GM18858 (cell line): Measurements from ENCODE around the gene HOXD10.

Experiments
- ATAC-seq: cut with Tn5 transposase; IDR thresholded peaks from one replicate; pipeline ENCODE4 v1.9.1; 2021; ENCODE audit not compliant: unreplicated experiment

HOXD10 gene

DNA sequence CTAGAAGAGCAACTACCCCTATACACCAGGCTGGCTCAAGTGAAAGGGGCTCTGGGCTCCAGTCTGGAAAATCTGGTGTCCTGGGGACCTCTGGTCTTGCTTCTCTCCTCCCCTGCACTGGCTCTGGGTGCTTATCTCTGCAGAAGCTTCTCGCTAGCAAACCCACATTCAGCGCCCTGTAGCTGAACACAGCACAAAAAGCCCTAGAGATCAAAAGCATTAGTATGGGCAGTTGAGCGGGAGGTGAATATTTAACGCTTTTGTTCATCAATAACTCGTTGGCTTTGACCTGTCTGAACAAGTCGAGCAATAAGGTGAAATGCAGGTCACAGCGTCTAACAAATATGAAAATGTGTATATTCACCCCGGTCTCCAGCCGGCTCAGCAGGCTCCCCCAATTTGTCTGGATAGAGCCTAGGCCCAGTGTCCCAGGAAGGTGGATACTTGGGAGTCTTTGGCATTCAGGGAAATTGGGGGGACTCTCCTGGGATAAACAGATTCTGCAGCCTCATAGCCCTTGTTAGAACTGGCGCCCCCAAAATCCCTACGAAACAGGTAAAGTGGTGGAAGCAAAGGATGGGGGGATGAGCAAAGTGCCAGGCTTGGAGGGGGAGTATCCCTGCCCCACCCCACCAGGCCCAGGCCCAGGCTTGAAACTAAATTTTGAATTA is 32.3 kb downstream of the HOXD10 start:
- ATAC-seq = no peak

DNA sequence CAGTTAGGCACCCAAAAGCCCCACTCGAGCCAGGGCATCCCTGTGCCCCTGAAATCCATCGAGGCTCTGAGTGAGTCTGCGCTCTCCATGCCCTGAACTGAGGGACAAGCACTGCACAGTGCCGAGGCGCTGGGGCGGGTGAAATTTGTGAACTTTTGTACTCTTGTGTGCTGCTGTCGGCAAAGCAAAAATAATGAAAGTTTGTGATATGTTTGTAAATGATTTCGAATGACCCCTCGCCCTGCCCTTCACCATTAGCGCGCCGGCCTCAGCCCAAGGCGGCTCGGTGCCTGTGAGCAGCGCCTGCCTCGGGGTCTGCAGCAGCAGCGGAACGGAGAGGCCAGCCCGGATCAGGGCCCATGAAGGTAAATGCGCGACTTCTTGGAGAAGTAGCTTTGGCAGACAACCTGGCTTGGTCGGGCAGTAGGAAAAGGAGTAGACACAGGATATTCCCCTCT is 32.9 kb downstream of the HOXD10 start:
- ATAC-seq = no peak

DNA sequence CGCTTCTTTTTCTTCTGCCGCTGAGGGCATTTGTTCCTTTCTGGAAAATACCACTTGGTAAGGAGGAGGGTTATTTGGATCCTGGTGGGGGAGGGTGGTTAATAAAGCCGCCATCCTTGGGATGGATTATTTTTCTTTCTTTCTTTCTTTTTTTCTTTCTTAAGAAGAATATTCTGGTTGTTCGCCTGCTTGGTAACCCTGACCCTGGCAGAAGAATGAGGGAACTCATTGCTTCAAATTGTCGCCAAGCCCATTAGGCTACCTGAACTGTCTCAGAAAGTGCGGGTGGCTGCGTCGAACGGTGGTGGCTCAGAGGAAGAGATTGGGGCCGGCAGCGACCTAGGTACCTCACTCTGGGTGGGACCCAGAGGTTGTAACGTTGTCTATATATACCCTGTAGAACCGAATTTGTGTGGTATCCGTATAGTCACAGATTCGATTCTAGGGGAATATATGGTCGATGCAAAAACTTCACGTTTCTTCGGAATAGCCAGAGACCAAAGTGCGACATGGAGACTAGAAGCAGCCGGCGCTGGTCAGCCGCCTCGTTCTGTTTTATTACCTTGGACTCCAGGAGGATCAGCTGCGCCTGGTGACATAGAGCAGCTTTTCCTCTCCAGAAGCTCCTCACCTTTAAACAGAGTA is 33.5 kb downstream of the HOXD10 start:
- ATAC-seq = no peak

DNA sequence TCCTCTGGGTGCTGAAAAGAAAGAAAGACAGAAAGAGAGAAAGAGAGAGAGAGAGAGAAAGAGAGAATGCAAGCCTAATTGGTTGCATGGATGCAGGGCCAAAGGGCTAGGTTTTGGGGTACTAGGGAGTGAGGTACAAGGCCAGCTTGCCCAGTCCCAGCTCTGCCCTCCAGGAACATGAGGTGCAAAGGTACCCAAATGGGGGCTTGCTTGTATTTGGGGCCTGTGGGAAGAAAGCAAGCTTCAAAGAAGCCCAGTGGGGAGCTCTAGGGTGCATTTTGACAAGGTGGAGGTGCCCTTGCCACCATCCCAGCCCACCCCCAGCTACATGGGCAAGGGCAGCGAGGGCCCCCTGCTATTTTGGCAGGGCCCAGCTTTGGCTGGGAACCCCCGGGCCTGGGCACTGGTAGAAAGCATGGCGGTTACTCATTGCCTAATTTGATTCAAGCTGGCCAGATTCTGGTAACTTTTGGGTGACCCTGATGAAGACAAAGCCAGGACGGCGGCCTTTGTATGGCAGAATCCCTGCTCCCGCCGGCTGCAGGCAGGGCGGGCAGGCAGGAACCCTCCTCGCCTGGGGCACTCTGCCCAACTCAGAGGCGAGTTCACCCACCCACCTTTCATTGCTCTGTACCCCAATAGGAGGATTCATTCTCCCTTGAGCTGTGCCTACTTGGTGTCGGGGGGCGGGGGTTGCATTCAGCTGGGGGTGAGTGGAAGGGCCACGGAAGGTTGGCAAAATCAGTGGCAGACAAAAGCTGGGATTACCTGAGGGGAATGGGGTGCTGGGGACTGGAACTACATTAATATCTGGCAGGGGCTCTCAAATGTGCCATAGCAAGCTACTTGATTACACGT is 34.2 kb downstream of the HOXD10 start:
- ATAC-seq = no peak

DNA sequence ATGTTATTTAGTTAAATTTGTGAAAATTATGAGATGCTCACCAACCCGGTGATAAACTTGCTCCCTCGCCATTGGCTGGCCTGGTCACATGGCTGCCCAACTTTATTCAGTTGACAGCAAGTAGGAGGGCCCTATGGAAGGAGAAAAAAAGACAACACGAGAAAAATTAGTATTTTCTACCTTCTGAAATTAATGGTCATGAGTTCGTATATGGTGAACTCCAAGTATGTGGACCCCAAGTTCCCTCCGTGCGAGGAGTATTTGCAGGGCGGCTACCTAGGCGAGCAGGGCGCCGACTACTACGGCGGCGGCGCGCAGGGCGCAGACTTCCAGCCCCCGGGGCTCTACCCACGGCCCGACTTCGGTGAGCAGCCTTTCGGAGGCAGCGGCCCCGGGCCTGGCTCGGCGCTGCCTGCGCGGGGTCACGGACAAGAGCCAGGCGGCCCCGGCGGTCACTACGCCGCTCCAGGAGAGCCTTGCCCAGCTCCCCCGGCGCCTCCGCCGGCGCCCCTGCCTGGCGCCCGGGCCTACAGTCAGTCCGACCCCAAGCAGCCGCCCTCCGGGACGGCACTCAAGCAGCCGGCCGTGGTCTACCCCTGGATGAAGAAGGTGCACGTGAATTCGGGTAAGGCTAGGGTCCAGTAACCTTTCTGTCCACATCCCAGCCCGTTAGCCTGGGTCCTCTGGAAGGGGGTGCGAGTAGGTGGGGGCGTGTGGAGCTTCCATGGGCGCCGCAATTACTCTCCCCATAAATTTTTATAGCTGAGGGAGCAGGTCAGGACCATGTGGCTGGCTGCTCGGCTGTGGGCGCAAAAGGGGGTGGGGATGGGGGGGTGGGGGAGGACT is 35.1 kb downstream of the HOXD10 start, which contains the start of gene HOXD4:
HOXD4 (plus strand) TSS at position 109 of the 846 bp plus-strand sequence; CDS start at position 193, 84 bp downstream.
- ATAC-seq = no peak

DNA sequence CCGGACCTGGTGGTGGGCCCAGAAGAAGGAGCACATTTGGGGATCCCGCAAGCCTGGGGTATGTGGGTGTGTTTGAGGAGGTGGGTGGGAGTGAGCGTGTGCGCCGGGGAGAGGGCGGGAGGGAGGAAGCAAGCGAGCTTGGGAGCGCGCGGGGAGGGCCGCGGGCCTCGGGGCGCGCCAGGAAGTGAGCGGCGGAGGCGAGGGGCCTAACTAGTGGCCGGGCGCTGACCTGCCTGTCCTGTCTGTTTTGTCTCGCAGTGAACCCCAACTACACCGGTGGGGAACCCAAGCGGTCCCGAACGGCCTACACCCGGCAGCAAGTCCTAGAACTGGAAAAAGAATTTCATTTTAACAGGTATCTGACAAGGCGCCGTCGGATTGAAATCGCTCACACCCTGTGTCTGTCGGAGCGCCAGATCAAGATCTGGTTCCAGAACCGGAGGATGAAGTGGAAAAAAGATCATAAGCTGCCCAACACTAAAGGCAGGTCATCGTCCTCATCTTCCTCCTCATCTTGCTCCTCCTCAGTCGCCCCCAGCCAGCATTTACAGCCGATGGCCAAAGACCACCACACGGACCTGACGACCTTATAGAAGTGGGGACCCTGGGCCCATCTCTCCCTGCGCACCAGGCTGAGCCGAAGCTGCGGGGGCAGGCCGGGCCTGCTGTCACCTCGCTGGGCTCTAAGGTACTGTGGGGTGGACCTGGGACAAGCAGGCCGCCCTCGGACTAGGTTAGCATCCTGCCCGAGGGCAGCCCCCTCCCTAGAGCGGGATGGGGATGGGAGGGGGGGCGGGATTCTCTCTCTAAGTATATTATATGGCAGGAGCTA is 36.0 kb downstream of the HOXD10 start:
- no peak for ATAC-seq

DNA sequence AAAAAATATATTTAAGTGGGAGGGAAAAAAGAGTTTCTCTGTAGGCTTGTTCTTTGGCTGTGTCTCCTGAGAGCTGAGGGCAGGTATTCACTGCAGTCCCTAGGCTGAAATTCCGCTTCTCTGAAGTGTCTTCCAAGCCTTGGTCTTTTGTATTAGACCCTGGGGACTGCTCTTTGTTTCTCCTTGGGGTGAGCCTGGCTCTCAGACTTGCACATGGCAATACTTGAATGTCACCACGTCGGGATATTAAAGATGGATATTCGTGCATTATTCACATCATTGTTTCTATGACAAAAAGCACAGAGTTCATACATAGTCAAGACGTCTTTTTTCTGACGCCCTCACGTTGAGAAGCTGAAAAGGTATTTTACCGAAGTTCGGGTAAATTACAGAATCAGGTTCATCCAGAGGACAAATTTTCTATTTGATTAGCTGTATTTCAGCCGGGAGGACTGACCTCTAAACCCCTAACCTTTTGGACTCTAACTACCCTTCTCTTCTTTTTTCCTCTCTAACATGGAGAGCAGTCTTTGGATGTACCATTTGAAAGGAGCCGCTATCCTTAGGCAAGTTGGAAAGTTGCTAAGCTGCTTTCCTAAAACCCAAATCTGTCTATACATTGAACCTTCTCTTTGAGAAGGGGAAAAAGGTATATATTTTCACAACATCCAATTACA is 38.1 kb downstream of the HOXD10 start:
- ATAC-seq = no peak

DNA sequence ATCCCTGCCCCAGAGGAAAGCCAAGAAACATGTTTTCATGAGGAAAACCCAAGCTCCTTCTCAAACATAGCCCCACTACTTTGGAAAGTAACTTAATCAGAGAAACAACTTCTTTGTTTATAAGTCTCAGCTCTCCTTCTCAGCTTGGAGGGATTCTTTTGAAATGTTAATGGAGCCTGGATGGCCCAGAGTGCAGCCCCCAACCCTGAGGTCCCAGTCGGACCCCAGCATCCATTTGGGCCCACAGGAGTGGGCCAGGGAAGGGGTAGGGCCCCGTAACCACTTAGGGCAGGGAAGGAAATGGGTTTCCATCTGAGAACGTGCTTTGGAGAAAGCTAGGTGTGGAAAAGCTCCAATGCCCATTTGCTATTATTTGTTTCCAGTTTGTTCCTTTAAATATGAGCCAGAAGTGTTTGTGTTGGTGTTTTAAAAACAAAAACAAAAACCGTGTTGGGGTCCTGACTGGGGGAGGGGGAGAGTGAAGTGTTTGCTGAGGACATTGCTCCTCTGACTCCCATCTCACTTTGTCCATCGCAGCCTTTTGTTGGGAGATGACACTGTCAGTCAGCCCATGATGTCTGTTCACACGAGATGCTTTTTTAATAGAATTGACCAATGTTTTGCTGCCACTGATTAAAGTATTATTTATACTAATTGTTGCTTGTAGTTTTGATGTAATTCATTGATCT is 38.9 kb downstream of the HOXD10 start:
- no peak for ATAC-seq

DNA sequence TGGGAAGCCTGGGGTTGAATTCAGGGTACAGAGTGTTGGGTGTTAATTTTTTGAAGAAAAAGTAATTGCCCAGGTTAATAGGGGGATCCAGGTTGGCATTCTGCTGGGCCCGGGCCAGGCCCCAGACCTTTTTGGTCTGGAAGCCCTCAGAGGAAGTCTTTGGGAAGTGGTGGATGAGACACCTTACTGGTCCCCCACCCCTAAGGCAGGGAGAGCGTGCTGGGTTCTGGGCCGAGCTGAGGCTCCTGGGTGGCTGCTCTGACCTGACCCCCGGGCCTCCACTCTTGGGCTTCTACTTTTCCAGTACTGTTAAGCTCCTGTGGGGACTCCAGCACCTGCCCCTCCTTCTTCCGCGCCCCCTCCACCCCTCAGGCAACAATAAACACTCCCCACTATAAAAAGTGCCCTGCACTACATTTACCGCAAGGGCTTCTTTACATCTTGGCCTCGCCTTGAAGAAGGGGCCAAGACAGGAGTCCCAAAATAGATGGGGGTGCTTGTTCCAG is 39.8 kb downstream of the HOXD10 start:
- ATAC-seq = no peak

DNA sequence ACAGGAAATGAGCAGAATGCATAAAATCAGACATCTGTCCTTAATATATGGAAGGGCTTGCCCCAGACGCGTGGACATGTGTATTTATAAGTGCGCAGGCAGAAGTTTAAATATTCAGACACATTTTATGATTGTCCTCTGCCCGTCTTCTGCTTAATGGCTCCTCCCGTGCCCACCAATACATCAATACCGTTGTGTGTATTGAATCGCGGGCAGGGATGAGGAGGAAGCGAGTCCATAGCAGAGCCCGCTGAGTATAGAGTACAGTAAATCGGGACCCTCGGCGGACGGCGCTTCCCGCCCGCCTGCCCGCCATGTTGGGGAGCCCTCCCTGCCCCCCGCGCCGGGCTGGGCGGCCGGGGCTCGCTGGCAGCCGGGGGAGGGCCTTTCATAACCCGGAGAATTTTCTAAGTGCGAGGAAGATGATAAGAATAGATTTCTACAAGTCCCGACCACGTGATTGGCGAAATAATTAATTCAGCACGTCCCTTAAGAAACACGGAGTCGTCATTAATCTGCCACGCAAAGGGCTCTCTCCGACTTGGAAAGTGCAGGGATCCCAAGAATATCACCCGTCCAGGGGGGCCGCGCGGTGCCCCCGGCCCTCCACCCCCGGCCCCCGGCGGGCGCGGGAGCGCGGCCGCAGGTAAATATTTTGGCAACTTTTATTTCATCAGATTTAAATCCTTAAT is 40.4 kb downstream of the HOXD10 start, which contains the start of gene HOXD3:
HOXD3 (plus strand) TSS at position 501 of the 692 bp plus-strand sequence. CDS start 11,808 bp downstream, outside the sequence.
- ATAC-seq = no peak

DNA sequence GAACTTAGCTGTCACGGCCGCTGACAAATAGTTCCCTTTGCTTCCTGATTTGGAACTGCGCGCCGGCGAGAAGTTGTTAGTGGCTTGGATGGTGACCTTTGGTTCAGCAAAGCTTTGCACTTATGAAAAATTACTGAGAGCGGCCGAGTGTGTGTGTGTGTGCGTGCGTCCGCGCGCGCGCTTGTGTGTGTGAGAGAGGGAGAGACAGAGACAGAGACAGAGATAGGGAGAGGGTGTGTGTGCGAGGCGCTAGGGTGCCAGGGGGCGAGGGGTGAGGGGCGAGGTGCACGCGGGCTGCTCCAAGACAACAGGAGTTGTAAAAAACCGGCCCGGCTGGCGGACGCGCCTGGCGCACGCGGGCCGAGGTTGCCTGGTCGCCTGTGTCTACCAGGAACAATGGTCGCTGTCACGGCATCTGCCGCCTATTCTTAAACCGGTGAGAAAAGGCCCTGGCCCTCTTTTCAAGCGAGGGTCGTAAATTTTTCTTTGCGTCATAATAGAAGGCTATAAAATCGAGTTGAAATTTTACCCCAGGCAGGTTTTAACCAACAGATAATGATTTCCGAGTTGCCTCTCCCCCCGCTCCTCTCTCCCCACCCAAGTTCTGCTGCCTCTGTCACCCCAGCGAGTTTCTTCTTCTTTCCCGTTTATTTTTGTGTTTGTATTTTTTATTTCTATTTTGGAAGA is 41.1 kb downstream of the HOXD10 start:
- ATAC-seq = no peak

DNA sequence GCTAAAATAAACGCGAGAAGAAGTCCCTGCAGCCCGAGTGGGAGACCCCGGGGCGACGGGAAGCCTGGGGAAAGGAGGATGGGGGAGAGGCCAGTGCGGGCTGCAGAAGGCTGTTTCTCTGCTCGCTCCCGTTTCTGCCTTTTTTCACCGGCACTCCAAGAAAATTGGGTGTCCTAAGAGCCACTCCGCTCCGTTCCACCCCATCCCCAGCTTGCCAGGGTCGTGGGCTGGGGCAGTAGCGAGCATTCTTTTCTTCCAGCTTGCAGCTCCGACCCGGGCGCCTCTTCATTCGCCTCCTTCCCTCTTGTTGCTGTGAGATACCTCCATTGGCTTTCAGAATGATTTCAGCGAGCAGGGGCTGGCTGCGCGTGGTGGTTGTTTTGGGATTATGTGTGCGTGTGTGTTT is 41.6 kb downstream of the HOXD10 start:
- ATAC-seq = no peak

DNA sequence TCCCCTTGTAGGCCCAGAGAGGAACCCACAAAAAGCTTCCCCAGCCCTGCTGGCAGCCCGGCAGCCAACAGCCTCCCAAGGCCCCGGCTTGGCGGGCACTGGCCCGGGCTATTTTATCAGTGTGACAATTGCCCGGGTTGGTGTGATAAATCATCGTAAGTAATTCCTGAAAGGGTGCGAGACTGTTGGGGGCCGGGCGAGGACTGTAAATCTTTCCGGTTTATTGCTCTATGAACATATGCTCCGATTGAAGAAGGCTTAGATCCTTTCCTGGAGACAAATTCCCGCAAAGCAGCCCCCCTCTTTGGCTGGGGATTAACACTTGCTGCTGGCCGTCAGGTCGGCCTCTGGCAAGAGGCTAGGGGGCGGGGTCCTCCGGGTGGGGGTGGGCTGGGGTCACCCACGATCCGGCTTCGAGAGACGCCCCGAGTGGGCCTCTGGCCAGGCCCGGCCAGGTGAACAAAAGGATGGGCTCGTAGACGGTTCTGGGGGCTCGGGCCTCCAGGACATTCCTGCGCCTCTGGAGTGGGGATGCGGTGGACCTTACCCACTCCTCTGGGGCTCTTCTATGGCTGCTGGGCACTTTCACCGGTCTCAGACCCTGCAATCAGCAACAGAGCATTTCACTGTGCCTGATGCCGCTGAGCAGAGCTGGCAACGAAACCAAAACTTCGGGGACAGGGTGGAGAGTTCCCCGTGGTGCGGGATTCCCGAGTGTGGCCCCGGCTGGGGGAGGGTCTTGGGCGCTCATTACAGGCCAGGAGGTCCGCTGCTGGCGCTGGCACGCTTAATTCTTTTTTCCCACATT is 42.5 kb downstream of the HOXD10 start:
- ATAC-seq = no peak

DNA sequence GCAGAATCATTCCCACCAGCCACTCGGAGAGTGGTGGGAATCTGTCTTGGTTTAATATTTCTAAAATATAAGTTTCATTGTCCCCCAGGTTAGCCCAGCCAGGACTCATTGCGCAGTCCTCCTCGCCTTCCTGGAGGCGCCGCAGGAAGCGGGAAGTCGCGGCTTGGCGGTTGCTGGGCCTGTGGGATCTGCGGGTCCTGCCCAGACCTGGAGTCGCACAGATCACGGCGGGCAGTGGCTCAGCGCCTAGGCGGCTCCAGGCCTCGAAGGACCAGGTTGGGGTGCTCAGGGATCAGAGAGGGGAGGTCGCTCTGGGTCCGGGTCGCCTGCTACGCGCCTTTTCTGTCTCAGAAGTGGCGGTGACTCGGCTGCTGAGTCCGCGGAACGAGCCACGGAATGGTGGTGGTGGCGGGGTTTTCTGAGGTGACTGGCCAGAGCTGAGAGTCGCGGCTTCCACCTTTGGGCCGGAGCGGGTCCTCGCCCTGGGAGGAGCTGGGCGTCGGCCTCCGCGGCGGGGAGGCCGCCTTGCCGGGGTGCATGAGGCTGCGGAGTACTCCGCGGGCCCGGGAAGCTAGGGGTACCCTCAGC is 43.2 kb downstream of the HOXD10 start:
- ATAC-seq = no peak

DNA sequence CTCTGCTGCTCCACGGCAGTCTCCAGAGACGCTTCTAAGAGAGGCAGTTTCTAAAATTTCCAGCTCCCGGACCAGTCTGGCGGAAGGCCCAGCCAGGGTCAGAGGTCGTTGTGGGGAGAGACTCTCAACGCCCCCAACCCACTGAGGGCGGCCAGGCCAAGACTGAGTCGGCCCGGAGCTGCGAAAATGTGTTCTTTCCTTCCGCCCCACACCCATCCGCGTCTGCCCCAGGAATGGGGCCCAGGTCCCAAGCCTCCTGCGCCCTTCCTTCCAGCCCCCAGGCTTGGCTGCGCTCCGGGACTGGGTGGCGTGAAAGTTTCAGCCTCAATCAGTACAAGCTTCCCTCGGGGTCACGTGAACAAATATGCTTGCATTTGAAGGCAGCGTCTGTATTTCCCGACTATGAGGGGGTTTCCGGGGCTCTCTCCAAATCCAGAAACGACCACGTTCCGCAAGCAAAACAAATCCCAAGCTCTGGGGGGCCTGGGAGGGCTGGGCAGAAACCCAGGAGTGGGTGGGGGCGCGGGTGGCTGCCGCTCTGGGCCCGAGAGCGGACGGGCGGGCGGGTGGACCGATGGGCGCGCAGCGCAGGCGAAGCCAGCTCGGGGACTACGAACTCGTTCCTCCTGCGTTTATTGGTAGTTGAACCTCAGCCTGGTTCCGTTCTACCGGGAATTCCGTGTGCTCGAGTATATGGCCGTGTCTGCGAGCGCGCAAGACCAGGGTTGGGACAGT is 43.8 kb downstream of the HOXD10 start:
- no peak for ATAC-seq
